ENCODE results near the gene PPP1R9B.

Gene PPP1R9B, protein sequence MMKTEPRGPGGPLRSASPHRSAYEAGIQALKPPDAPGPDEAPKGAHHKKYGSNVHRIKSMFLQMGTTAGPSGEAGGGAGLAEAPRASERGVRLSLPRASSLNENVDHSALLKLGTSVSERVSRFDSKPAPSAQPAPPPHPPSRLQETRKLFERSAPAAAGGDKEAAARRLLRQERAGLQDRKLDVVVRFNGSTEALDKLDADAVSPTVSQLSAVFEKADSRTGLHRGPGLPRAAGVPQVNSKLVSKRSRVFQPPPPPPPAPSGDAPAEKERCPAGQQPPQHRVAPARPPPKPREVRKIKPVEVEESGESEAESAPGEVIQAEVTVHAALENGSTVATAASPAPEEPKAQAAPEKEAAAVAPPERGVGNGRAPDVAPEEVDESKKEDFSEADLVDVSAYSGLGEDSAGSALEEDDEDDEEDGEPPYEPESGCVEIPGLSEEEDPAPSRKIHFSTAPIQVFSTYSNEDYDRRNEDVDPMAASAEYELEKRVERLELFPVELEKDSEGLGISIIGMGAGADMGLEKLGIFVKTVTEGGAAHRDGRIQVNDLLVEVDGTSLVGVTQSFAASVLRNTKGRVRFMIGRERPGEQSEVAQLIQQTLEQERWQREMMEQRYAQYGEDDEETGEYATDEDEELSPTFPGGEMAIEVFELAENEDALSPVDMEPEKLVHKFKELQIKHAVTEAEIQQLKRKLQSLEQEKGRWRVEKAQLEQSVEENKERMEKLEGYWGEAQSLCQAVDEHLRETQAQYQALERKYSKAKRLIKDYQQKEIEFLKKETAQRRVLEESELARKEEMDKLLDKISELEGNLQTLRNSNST

DNA sequence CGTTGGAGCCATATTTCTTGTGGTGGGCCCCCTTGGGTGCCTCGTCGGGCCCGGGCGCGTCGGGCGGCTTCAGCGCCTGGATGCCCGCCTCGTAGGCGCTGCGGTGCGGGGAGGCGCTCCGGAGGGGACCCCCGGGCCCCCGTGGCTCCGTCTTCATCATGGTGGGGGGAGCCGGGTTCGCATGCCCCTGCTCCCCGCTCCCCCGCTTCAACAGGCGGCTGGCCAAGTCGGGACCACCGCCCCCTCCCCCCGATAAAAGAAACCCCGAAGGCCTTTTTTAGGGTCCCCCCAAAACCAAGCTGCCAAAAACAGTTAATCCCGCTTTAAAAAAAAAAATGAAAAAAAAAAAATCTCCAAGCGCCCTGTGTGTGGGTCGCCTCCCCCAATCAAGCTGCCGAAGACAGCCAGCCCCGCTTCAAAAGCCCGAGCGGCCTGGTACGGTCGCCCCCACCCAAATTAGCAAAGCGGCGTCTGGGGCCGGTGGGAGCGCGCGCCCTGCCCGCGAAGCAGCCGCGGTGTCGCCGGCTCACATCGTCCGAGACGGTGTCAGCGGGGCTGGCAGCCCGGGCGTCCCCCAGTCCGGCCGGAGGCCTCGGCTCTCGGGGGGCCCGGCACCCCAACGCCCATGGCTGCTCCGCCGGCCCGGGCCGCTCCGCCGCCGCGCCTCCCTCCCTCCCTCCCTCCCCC is at the start of gene PPP1R9B:
Gene PPP1R9B (minus strand): TSS at position 324 of the 687 bp plus-strand sequence. CDS start 164 bp downstream, at position 160.
- no peak for DNase-seq (ENCODE audit: insufficient read length, low spot score)
- TF ChIP-seq POLR2A (IDR thresholded peaks at IDR 0.05; ENCODE audit: low read depth, low read length): no peak
- FAIRE-seq: no peak

DNA sequence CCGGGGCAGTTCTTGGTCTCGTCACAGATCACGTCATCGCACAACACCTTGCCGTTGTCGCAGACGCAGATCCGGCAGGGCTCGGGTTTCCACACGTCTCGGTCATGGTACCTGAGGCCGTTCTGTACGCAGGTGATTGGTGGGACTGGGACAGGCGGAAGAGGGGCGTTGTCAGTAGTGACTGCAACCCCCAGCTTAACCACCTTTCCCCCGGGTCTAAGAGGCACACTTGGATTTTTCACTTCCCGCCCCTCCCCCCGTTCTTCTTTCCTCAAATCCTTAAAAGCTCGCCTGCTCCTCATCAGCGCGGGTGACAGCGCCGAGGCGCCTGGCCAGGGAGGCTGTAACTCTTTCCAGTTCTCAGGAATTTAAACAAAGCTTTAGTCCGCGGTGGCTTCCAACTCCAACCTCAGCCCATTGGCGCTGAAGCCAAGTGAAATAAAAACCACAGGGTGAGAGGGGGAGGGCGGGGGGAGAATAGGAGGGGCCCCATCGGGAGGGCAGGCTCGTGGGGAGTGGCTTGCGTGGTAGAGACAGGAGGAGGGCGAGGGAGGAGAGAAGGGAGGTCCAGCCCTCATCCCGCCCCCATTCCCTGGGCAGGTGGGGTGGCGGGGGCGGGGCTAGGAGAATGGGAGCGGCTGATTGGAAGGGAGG is 49.5 kb upstream of the PPP1R9B start:
- no peak for TF ChIP-seq POLR2A (IDR thresholded peaks at IDR 0.05; ENCODE audit: low read depth, low read length)
- DNase-seq (ENCODE audit: insufficient read length, low spot score) (peak; percentile 96), FAIRE-seq (no peak)

DNA sequence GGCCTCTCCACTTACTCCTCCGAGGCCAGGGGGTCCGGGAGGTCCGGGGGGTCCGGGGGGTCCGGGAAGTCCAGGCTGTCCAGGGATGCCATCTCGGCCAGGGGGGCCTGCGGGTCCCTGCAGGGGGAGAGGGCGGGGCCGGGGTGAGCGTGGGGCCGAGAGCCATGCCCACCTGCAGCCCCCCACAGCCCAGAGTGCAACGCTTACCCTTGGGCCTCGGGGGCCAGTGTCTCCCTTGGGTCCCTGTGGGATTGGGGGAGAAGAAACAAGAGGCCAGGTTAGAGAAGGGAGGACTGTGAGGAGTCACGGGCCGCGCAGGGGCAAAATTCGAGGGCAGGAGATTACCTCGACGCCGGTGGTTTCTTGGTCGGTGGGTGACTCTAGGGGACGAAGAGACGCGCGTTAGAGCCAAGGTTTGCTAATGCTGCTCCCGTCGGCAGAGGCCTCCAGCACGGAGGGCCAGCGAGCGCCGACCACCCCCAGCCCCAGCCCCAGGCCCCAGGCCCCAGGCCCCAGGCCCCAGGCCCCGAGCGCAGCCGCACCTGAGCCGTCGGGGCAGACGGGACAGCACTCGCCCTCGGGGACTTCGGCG is 48.8 kb upstream of the PPP1R9B start:
- FAIRE-seq (no peak), DNase-seq (ENCODE audit: insufficient read length, low spot score) (no peak)
- no peak for TF ChIP-seq POLR2A (IDR thresholded peaks at IDR 0.05; ENCODE audit: low read depth, low read length)

DNA sequence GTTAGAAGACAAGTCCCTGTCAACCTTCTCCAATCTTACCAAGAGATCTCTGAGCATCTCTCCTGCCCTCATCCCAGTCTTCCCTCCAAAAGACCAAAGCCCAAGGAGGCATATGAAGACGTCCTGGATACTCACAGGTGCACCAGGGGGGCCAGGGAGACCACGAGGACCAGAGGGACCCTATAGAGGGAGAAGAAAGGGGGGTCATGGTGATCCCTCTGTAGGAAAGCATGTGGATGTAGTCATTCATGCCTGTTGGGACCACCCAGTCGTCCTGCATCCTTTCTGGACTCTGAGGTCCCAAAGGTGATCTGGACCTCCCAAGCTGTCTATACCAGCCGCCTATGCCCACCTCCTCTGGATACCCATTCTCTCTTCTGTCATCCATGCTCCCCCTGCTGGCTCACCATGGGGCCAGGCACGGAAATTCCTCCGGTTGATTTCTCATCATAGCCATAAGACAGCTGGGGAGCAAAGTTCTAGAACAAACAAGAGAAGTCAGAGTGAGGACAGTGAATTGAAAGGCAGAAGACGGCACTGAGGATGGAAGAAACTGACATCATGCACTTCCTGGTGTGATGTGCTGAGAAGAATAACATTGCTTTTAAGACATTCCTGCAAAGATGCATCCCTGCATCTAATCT is 47.7 kb upstream of the PPP1R9B start:
- TF ChIP-seq POLR2A (IDR thresholded peaks at IDR 0.05; ENCODE audit: low read depth, low read length): no peak
- FAIRE-seq (no peak), DNase-seq (ENCODE audit: insufficient read length, low spot score) (peak; percentile 57)

DNA sequence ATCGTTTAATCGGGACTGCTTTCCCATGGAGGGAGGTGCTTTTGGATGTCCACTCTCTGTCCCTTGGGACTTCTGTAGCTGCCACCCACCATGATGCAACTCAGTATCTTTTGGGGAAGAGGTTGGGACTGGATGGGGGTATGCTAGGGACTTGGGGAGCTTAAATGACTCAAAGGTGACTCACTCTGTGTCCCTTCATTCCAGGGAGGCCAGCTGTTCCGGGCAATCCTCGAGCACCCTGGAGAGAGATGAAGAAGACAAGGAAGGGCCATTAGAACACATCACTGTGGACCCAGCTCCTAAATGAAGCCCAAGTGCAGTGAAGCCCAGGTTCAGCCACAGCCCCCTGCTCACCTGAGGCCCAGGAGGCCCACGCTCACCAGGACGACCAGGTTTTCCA is 46.3 kb upstream of the PPP1R9B start:
- DNase-seq (ENCODE audit: insufficient read length, low spot score) (peak; percentile 63), FAIRE-seq (no peak)
- no peak for TF ChIP-seq POLR2A (IDR thresholded peaks at IDR 0.05; ENCODE audit: low read depth, low read length)

DNA sequence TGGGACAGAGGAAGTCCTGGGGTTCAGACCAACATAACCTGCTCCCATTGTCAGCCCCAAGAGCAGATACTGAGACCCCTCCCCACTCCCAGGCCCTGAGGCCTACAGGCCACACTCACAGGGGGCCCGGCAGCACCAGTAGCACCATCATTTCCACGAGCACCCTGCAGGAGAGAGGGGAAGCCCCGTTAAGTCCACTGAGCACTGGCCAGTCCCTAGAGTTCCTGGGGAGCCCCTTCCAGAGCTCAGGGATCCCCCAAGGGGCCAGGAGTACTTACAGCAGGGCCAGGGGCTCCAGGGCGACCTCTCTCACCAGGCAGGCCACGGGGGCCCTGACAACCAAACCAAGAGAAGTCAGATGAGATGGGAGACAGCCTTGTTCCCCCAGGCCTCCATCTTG is 45.6 kb upstream of the PPP1R9B start:
- DNase-seq (ENCODE audit: insufficient read length, low spot score): no peak
- TF ChIP-seq POLR2A (IDR thresholded peaks at IDR 0.05; ENCODE audit: low read depth, low read length): no peak
- no peak for FAIRE-seq

DNA sequence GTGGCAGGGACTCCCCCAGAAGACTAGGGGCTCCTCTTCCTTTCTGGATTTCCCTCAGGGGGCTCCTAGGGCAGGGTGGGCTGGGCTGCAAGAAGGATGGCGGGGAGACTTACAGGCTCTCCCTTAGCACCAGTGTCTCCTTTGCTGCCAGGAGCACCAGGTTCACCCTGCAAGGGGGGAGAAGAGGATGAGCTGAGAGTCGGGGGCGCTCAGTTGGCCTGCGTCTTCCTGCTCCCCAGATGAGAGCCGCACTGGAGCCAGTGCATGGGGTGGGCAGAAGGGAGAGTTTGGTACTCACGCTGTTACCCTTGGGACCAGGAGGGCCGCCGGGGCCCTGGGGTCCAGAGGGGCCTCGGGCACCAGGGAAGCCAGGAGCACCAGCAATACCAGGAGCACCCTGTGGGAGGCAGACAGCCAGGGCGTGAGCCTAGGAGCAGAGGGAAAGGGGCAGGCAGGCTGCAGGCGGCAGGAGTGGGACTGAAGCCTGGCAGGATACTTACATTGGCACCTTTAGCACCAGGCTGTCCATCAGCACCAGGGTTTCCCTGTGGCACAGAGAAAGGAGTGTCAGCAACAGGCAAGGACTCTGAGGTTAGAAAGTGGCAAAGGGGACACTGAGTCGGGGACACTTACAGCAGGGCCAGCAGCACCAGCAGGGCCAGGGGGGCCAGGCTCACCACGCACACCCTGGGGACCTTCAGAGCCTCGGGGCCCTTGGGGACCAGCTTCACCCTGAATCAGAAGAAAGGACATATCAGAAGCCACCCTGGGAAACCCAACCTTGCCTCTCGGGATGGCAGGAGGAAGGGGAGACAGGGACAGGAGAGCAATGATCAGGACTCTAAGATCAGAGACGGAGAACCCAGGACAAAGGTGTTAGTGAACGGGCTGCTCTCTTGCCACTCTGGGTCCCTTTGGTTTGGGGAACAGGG is 44.7 kb upstream of the PPP1R9B start:
- TF ChIP-seq POLR2A (IDR thresholded peaks at IDR 0.05; ENCODE audit: low read depth, low read length): no peak
- no peak for DNase-seq (ENCODE audit: insufficient read length, low spot score)
- FAIRE-seq: no peak

DNA sequence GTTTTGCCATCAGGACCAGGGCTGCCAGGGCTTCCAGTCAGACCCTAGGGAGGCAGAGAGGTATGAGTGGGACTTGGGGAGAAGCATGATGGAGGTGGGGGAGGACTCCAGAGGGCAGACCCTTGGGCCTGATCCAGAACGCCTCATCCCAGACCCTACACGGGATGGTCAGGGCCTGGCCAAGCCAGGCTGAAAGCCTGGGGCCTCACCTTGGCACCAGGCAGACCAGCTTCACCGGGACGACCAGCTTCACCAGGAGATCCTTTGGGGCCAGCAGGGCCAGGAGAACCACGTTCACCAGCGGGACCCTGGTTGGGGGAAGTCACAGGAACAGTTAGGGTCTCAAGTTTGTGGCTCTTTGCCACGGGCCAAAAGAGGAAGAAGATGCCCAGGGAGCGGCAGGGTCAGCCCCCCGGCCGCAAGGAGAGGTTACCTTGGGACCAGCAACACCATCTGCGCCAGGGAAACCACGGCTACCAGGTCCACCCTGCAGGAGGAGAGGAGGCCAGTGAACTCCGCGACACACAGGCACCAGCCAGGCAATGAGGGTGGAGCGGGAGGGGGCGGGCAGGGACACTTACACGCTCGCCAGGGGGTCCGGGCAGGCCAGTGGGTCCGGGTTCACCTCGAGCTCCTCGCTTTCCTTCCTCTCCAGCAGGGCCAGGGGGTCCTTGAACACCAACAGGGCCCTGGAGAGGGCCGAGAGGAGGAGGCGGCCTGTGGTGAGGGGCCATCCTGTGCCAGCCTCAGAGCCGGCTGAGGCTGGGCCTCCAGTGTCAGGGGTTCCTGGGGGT is 43.9 kb upstream of the PPP1R9B start:
- FAIRE-seq (no peak), DNase-seq (ENCODE audit: insufficient read length, low spot score) (no peak)
- no peak for TF ChIP-seq POLR2A (IDR thresholded peaks at IDR 0.05; ENCODE audit: low read depth, low read length)

DNA sequence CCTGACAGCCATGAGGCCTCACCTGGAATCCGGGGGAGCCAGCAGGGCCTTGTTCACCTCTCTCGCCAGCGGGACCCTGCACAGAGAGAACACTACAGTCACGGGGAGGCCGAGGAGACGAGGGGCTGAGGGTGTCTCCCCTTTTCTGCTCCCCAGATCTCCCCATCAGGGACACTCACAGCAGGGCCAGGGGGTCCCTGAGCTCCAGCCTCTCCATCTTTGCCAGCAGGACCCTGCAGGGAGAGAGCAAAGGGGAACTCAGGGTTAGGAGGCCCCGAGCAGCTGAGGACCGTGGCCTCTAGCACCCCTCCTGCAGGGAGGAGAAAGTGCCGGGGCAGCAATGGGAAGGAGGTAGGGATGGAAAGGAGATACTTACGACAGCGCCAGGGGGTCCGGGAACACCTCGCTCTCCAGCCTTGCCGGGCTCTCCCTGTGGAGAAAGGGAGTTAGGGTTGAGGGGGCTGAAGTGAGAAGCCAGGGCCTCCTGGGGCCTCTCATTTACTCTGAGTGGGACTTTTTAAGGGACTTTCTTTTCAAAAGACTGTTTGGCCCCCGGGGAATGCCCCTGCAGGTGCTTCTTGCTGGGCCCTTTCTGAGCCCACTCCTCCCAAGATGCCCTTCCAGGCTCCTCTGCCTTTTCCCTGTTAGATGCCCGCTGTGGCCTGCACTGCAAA is 42.3 kb upstream of the PPP1R9B start:
- FAIRE-seq (no peak), DNase-seq (ENCODE audit: insufficient read length, low spot score) (no peak)
- no peak for TF ChIP-seq POLR2A (IDR thresholded peaks at IDR 0.05; ENCODE audit: low read depth, low read length)

DNA sequence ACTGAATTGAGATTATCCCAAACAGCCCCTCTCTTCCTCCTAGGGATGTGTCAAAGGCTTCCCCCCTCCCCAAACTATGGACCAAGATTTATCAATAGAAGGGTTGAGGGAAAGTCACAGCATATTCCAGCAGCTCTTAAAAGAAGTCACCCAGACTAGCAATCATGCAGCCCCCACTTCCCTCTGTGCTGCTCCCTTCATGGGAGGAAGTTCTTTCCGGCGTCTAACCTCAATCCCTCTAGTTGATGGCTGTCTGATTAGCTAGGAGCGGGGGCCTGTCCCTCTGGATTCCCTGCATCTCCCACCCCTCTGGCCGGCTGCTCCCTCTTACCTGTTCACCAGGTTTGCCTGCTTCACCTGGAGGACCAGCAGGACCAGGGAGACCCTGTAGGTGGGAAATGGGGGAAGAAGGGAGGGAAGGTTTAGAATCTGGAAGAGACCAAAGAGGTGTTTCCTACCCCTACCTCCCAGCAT is 41.7 kb upstream of the PPP1R9B start:
- FAIRE-seq: no peak
- no peak for TF ChIP-seq POLR2A (IDR thresholded peaks at IDR 0.05; ENCODE audit: low read depth, low read length)
- DNase-seq (ENCODE audit: insufficient read length, low spot score): no peak

Data from H54 (cell line).